ENCODE measurements around the gene CARM1.

DNA sequence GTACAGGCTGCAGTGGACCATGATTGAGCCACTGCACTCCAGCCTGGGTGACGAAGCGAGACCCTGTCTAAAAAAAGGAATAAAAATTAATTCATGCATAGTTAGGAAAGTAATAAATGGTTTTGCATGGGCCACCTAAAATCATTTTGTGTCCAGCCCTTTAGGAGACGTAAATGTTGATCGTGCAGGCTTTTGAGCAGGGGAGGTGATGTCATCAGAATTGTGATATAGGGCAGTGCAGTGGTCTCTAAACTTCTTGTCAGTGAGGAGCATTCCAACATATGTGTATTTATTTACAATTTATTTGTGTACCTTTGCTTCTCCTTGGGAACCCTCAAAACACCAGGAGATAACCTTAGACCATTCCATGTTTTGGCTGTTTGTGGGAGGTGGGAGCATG is 92.5 kb downstream of the CARM1 start:
- TF ChIP-seq, protein P1, sequence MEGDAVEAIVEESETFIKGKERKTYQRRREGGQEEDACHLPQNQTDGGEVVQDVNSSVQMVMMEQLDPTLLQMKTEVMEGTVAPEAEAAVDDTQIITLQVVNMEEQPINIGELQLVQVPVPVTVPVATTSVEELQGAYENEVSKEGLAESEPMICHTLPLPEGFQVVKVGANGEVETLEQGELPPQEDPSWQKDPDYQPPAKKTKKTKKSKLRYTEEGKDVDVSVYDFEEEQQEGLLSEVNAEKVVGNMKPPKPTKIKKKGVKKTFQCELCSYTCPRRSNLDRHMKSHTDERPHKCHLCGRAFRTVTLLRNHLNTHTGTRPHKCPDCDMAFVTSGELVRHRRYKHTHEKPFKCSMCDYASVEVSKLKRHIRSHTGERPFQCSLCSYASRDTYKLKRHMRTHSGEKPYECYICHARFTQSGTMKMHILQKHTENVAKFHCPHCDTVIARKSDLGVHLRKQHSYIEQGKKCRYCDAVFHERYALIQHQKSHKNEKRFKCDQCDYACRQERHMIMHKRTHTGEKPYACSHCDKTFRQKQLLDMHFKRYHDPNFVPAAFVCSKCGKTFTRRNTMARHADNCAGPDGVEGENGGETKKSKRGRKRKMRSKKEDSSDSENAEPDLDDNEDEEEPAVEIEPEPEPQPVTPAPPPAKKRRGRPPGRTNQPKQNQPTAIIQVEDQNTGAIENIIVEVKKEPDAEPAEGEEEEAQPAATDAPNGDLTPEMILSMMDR (IDR thresholded peaks at IDR 0.05; ENCODE audit: low read length): no peak
- no peak for TF ChIP-seq EZH2 (optimal IDR thresholded peaks at IDR 0.05; ENCODE audit: low read depth, low read length)

Data from MM.1S (cell line).